Liver (tissue), 3 donors: ENCODE results near the gene TECPR1.

Experiments used
- CTCF ChIP-seq: fragments of 150-350 bp; IDR thresholded peaks from 2 replicates; pipeline ENCODE4 v1.5.1; 2017; ENCODE audit warnings: improper control_type of control experiment, low read depth, low read length; ENCODE audit not compliant: missing input control
- HNF4G ChIP-seq: IDR thresholded peaks from 2 replicates; pipeline ENCODE4 v1.6.1; 2016; ENCODE audit warnings: antibody characterized with exemption
- REST ChIP-seq: IDR thresholded peaks from 2 replicates; pipeline ENCODE4 v1.6.1; 2016; ENCODE audit warnings: antibody characterized with exemption, mild to moderate bottlenecking
- YY1 ChIP-seq: IDR thresholded peaks from 2 replicates; pipeline ENCODE4 v1.6.1; 2016; ENCODE audit warnings: antibody characterized with exemption, mild to moderate bottlenecking
- donor health status: healthy.
- donor health status: healthy.

- no peak for TF ChIP-seq CTCF
- TF ChIP-seq REST, result no peak
- TF ChIP-seq YY1, result no peak
- no peak for TF ChIP-seq HNF4G
These were observed 26.4 kb upstream of the TECPR1 start for GRCh38 chr7:98278408-98278807.
